Astrocyte (in vitro differentiated cells and primary cell): ENCODE results near the gene USP47. TPM values are rescaled to one million over a fixed set of nuclear protein-coding genes. Genes with fewer than 3 reads are reported as not detected.

Experiments
- DNase-seq: peaks from one replicate; pipeline ENCODE4 v3.0.0-alpha.2; 2010; ENCODE audit warnings: low read depth
- FAIRE-seq: peaks from 2 replicates; lab custom pipeline; 2011; peaks lifted over from hg19 to GRCh38; lab: Jason Lieb, UNC
- H2AFZ ChIP-seq: 2 replicates; pipeline ENCODE4 v1.6.0; 2012; ENCODE audit warnings: low read depth, low read length, inconsistent platforms
- H3K27ac ChIP-seq: 2 replicates; pipeline ENCODE4 v1.5.1; 2011; ENCODE audit warnings: low read depth, low read length, inconsistent platforms
- H3K27me3 ChIP-seq: 2 replicates; pipeline ENCODE4 v1.6.0; 2011; ENCODE audit warnings: low read length, inconsistent platforms; ENCODE audit not compliant: insufficient read depth
- H3K36me3 ChIP-seq: 2 replicates; pipeline ENCODE4 v1.5.1; 2011; ENCODE audit warnings: low read length, inconsistent platforms; ENCODE audit not compliant: insufficient read depth
- H3K4me1 ChIP-seq: 2 replicates; pipeline ENCODE4 v1.5.1; 2011; ENCODE audit warnings: low read length, inconsistent platforms; ENCODE audit not compliant: insufficient read depth
- H3K4me2 ChIP-seq: 2 replicates; pipeline ENCODE4 v1.6.0; 2012; ENCODE audit warnings: low read length, inconsistent platforms
- H3K4me3 ChIP-seq: 2 replicates; pipeline ENCODE4 v1.5.1; 2011; ENCODE audit warnings: low read depth, mild to moderate bottlenecking, low read length, inconsistent platforms; ENCODE audit not compliant: insufficient read depth
- H3K79me2 ChIP-seq: 2 replicates; pipeline ENCODE4 v1.6.0; 2012; ENCODE audit warnings: mild to moderate bottlenecking, low read length, inconsistent platforms; ENCODE audit not compliant: insufficient read depth
- H3K9ac ChIP-seq: 2 replicates; pipeline ENCODE4 v1.6.0; 2012; ENCODE audit warnings: mild to moderate bottlenecking, low read length, inconsistent platforms
- H3K9me3 ChIP-seq: 2 replicates; pipeline ENCODE4 v1.5.1; 2012; ENCODE audit warnings: low read depth, mild to moderate bottlenecking, low read length, inconsistent platforms; ENCODE audit not compliant: insufficient read depth
- H4K20me1 ChIP-seq: 2 replicates; pipeline ENCODE4 v1.6.0; 2012; ENCODE audit warnings: low read length, inconsistent platforms; ENCODE audit not compliant: insufficient read depth
- H3K27ac Mint-ChIP-seq: one replicate; pipeline ENCODE4 v1.8.0; 2021; ENCODE audit warnings: mild to moderate bottlenecking, mixed read lengths; ENCODE audit not compliant: unreplicated experiment
- H3K27me3 Mint-ChIP-seq: one replicate; pipeline ENCODE4 v1.8.0; 2021; ENCODE audit warnings: low read depth, mixed read lengths; ENCODE audit not compliant: unreplicated experiment
- H3K36me3 Mint-ChIP-seq: one replicate; pipeline ENCODE4 v1.8.0; 2021; ENCODE audit warnings: low read depth, mixed read lengths; ENCODE audit not compliant: unreplicated experiment
- H3K4me1 Mint-ChIP-seq: one replicate; pipeline ENCODE4 v1.8.0; 2021; ENCODE audit warnings: low read depth, mixed read lengths; ENCODE audit not compliant: unreplicated experiment
- H3K4me3 Mint-ChIP-seq: one replicate; pipeline ENCODE4 v1.8.0; 2021; ENCODE audit warnings: mild to moderate bottlenecking, moderate library complexity, mixed read lengths; ENCODE audit not compliant: unreplicated experiment
- H3K9me3 Mint-ChIP-seq: one replicate; pipeline ENCODE4 v1.8.0; 2021; ENCODE audit warnings: mild to moderate bottlenecking, mixed read lengths; ENCODE audit not compliant: unreplicated experiment
- EZH2 ChIP-seq: IDR thresholded peaks from 2 replicates; pipeline ENCODE4 v1.6.1; 2012; ENCODE audit warnings: mild to moderate bottlenecking, low read length, inconsistent platforms; ENCODE audit not compliant: insufficient read depth
- total RNA-seq: library from RNA; stranded (reverse); gene quantifications from 2 replicates; pipeline ENCODE4 v1.2.1, GENCODE V29; 2021
- TF ChIP-seq, protein P1 (sequence below): IDR thresholded peaks from 2 replicates; pipeline ENCODE4 v1.5.1; 2011; ENCODE audit warnings: low read depth, mild to moderate bottlenecking, inconsistent platforms, low read length, moderate library complexity; ENCODE audit not compliant: insufficient read depth

Gene USP47
- total RNA-seq, 1 donor from 2014 or later = 49.5 TPM

DNA sequence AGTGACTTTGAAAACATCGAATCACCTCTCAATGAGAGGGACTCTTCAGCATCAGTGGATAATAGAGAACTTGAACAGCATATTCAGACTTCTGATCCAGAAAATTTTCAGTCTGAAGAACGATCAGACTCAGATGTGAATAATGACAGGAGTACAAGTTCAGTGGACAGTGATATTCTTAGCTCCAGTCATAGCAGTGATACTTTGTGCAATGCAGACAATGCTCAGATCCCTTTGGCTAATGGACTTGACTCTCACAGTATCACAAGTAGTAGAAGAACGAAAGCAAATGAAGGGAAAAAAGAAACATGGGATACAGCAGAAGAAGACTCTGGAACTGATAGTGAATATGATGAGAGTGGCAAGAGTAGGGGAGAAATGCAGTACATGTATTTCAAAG is 100.9 kb downstream of the USP47 start:
- no peak overlapping the region for H3K4me3 ChIP-seq
- H3K27me3 ChIP-seq = no peaks in the 10 kb centered on the region
- H3K79me2 ChIP-seq = no peaks in the 10 kb centered on the region
- H3K4me1 ChIP-seq = peaks cover 9% of the 10 kb centered on the region
- Mint-ChIP-seq H3K4me3 (no peak overlapping the region), H3K27me3 (no peaks in the 10 kb centered on the region), H3K4me1 (no peaks in the 10 kb centered on the region), H3K9me3 (no peaks in the 10 kb centered on the region), H3K27ac (no peak overlapping the region), H3K36me3 (peaks cover 9% of the 10 kb centered on the region)
- H3K36me3 ChIP-seq = peaks cover 38% of the 10 kb centered on the region
- H3K27ac ChIP-seq = no peak overlapping the region
- H3K9ac ChIP-seq = no peak overlapping the region
- FAIRE-seq (no peak), DNase-seq (no peak)
- H3K4me2 ChIP-seq = no peak overlapping the region
- H3K9me3 ChIP-seq = no peaks in the 10 kb centered on the region
- TF ChIP-seq, protein P1, sequence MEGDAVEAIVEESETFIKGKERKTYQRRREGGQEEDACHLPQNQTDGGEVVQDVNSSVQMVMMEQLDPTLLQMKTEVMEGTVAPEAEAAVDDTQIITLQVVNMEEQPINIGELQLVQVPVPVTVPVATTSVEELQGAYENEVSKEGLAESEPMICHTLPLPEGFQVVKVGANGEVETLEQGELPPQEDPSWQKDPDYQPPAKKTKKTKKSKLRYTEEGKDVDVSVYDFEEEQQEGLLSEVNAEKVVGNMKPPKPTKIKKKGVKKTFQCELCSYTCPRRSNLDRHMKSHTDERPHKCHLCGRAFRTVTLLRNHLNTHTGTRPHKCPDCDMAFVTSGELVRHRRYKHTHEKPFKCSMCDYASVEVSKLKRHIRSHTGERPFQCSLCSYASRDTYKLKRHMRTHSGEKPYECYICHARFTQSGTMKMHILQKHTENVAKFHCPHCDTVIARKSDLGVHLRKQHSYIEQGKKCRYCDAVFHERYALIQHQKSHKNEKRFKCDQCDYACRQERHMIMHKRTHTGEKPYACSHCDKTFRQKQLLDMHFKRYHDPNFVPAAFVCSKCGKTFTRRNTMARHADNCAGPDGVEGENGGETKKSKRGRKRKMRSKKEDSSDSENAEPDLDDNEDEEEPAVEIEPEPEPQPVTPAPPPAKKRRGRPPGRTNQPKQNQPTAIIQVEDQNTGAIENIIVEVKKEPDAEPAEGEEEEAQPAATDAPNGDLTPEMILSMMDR = no peak
- TF ChIP-seq EZH2 = no peak
- no peak overlapping the region for H2AFZ ChIP-seq
- no peaks in the 10 kb centered on the region for H4K20me1 ChIP-seq

DNA sequence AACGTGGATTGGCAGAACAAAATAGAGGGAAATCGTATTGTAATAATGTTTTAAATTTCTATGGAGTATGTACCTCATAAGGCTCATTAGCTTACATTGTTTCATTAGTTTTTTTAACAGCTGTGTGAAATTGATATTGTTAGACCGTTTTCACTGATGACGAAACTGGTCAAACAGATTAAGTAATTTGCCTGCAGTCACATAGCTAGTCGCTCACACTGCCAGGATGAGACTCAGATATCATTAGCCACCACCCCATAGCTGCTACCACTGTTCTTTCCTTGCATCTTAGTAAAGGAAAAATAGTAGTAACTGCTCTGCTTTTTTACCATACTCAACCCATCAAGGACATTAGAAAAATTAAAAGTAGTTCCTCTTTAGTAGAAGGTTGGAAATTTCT is 102.7 kb downstream of the USP47 start:
- Mint-ChIP-seq H3K9me3 (no peaks in the 10 kb centered on the region), H3K27me3 (no peaks in the 10 kb centered on the region)
- no peak for FAIRE-seq

DNA sequence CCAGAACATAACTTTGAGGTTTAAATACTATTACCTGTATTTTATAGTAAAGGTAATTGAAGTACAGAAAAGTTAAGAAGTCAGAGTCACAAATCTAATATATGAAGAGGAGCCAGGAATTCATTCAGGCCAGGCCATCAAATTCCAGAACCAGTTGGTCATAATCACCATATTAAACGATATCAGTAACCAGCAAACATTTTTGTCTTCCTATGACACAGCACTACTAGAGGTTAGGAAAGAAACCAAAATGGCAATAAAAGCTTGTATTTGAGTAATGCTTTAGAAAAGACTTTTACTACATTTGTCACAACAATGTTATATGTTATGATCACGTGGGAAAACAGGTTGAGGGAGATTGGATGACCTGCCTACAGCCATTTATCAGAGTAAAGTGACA is 104.4 kb downstream of the USP47 start:
- Histone ChIP-seq H3K4me3 (no peak overlapping the region), H2AFZ (no peak overlapping the region), H4K20me1 (no peaks in the 10 kb centered on the region), H3K79me2 (no peaks in the 10 kb centered on the region), H3K9ac (no peak overlapping the region), H3K36me3 (peaks cover 14% of the 10 kb centered on the region), H3K4me2 (no peak overlapping the region), H3K9me3 (no peaks in the 10 kb centered on the region), H3K27me3 (no peaks in the 10 kb centered on the region), H3K27ac (peak overlapping the region; percentile 31), H3K4me1 (peaks cover 5% of the 10 kb centered on the region)
- Mint-ChIP-seq H3K36me3 (peaks cover 6% of the 10 kb centered on the region), H3K27me3 (no peaks in the 10 kb centered on the region), H3K9me3 (no peaks in the 10 kb centered on the region), H3K4me1 (no peaks in the 10 kb centered on the region), H3K27ac (no peak overlapping the region), H3K4me3 (no peak overlapping the region)
- peak; percentile 90 for FAIRE-seq
- DNase-seq = peak; percentile 64
- TF ChIP-seq EZH2 = no peak
- TF ChIP-seq, protein P1 = no peak

More for the DNA sequence above, 102.7 kb downstream of the USP47 start:
- Histone ChIP-seq H2AFZ (no peak overlapping the region), H3K36me3 (peaks cover 22% of the 10 kb centered on the region), H3K4me1 (peaks cover 5% of the 10 kb centered on the region), H3K27me3 (no peaks in the 10 kb centered on the region), H3K9ac (no peak overlapping the region), H3K27ac (no peak overlapping the region), H4K20me1 (no peaks in the 10 kb centered on the region), H3K79me2 (no peaks in the 10 kb centered on the region), H3K4me2 (no peak overlapping the region), H3K4me3 (no peak overlapping the region), H3K9me3 (no peaks in the 10 kb centered on the region)
- Mint-ChIP-seq H3K4me3 (no peak overlapping the region), H3K36me3 (peaks cover 6% of the 10 kb centered on the region), H3K27ac (no peak overlapping the region), H3K4me1 (no peaks in the 10 kb centered on the region)
- TF ChIP-seq EZH2 = no peak
- TF ChIP-seq, protein P1 = no peak
- DNase-seq = no peak
